Gastroesophageal sphincter (tissue), 4 donors: ENCODE measurements around the gene PKDCC. TPM values are rescaled to one million over a fixed set of nuclear protein-coding genes. Genes with fewer than 3 reads are reported as not detected.

Experiments
- ATAC-seq: fragments of 150-250 bp; one replicate; pipeline ENCODE4 v1.9.1; 2016; ENCODE audit warnings: mild to moderate bottlenecking, moderate library complexity
- H3K27ac ChIP-seq, 4 donors: fragments of 200-600 bp; sonication (generic) in 3 of 4; 1 replicate in 3 of 4; 2 replicates in 1 of 4; pipeline ENCODE4 v1.5.1; 2016 to 2019
- H3K27me3 ChIP-seq: fragments of 200-600 bp; sonication (generic); one replicate; pipeline ENCODE4 v1.5.1; 2019
- H3K36me3 ChIP-seq, 2 donors: fragments of 200-600 bp; sonication (generic); one replicate each; pipeline ENCODE4 v1.5.1; 2019; ENCODE audit warnings: control low read depth in 1 of 2
- H3K4me1 ChIP-seq, 3 donors: fragments of 200-600 bp; sonication (generic); 1 replicate in 2 of 3; 2 replicates in 1 of 3; pipeline ENCODE4 v1.5.1; 2016 to 2019; ENCODE audit warnings: control low read depth in 2 of 3
- H3K4me3 ChIP-seq, 2 donors: fragments of 200-600 bp; sonication (generic); one replicate each; pipeline ENCODE4 v1.5.1; 2019; ENCODE audit warnings: mild to moderate bottlenecking in 1 of 2, moderate library complexity in 1 of 2
- H3K9me3 ChIP-seq, 3 donors: fragments of 200-600 bp; sonication (generic); one replicate each; pipeline ENCODE4 v1.5.1; 2017 to 2019; ENCODE audit warnings: control low read depth in 2 of 3
- EP300 ChIP-seq: sonication (generic); formaldehyde crosslinking; IDR thresholded peaks from one replicate; pipeline ENCODE4 v1.6.1; 2017; ENCODE audit warnings: antibody characterized with exemption, mild to moderate bottlenecking
- POLR2A ChIP-seq, 2 donors: fragments of 450-650 bp; IDR thresholded peaks; one replicate each; pipeline ENCODE4 v1.6.1; 2017; ENCODE audit warnings: antibody characterized with exemption in 2 of 2, mild to moderate bottlenecking in 2 of 2, moderate library complexity in 1 of 2
- POLR2AphosphoS5 ChIP-seq: sonication (generic); formaldehyde crosslinking; IDR thresholded peaks from one replicate; pipeline ENCODE4 v1.6.1; 2017; ENCODE audit warnings: antibody characterized with exemption
- WGBS, 2 donors: methylation state at CpG; one replicate each; pipeline ENCODE4 v1.1.5; 2018; ENCODE audit warnings: low coverage in 1 of 2; 5-methylcytosine and 5-hydroxymethylcytosine counted together
- total RNA-seq, 4 donors: library from RNA; depleted of rRNA; stranded (reverse); fragments of >200 nt; gene quantifications; one replicate each; pipeline ENCODE4 v1.1.0, GENCODE V29; 2016
- TF ChIP-seq, protein P1 (sequence below), 4 experiments: fragments of 200-600 bp in 2 of 4; fragments of 450-650 bp in 2 of 4; sonication (generic) in 1 of 4; IDR thresholded peaks; one replicate each; pipeline ENCODE4 v1.5.1; 2017 to 2019; ENCODE audit warnings: antibody characterized with exemption in 4 of 4, mild to moderate bottlenecking in 2 of 4, moderate library complexity in 2 of 4

PKDCC gene
- total RNA-seq, 4 donors from 2014 or later: 89.0 to 277 (median 194) TPM

DNA sequence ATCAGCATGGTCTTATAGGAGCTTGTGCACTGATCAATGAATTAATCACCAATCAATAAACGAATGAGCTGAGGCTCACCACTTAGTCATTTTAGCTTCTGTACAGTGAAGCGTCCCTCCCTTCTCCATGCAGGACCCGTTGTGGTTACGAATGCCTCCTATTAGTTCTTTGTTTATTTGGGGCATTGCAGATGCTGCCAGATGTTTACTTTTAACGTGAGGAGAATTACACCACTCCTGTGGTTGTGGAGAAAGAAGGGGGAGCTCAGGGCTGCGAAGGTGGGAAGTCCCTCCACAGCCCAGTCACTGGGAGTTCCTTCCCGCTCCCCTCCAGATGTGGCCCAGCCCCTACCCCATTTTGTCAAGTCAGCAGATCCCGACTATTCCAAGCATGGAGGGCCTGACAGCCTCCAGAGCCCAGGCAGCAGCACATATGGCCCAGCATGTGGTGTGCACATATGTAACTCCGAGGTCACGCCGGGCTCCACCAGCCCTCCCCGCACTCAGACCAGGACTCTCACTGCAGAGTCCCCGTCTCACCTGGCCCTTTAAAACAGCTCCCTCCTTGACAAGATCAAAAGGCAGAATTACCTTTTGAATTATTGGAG is 20.9 kb downstream of the PKDCC start:
- Histone ChIP-seq H3K9me3 (no peaks in the 10 kb centered on the region), H3K27ac (peak overlapping the region in 2 of 4 donors; percentile 36 to 70), H3K27me3 (no peaks in the 10 kb centered on the region), H3K4me1 (peaks cover 0 to 53% (median 3%) of the 10 kb centered on the region in 3 donors), H3K36me3 (no peaks in the 10 kb centered on the region), H3K4me3 (no peak overlapping the region)
- TF ChIP-seq EP300 (no peak), POLR2AphosphoS5 (no peak), POLR2A (IDR thresholded peaks at IDR 0.05) (no peak)
- TF ChIP-seq, protein P1, sequence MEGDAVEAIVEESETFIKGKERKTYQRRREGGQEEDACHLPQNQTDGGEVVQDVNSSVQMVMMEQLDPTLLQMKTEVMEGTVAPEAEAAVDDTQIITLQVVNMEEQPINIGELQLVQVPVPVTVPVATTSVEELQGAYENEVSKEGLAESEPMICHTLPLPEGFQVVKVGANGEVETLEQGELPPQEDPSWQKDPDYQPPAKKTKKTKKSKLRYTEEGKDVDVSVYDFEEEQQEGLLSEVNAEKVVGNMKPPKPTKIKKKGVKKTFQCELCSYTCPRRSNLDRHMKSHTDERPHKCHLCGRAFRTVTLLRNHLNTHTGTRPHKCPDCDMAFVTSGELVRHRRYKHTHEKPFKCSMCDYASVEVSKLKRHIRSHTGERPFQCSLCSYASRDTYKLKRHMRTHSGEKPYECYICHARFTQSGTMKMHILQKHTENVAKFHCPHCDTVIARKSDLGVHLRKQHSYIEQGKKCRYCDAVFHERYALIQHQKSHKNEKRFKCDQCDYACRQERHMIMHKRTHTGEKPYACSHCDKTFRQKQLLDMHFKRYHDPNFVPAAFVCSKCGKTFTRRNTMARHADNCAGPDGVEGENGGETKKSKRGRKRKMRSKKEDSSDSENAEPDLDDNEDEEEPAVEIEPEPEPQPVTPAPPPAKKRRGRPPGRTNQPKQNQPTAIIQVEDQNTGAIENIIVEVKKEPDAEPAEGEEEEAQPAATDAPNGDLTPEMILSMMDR (IDR thresholded peaks at IDR 0.05): no peak
- WGBS, 2 donors: 80 to 90% methylated on average over 1 to 9 of the region's 13 CpGs
- ATAC-seq: no peak

DNA sequence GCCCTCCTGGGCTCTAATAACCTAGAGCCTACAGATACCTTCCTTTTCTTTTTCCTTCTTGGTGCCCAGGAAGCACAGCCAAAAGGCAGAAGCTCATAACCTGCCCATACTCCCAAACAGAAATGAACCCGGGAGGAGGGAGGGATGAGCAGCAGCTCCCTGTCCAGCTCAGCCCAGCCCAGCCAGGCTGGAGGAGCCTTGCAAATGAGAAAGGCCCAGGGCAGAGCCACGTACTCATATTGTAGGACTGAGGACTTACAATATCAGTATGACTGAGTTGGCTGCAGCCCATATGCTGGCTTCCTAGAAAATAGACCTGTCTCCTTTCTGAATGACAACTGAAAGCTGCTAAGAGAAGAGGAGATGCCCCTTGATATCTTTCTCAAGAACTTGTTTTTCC is 21.7 kb downstream of the PKDCC start:
- Histone ChIP-seq H3K4me3 (no peak overlapping the region), H3K27ac (peak overlapping the region in 1 of 4 donors; percentile 26), H3K36me3 (no peaks in the 10 kb centered on the region), H3K9me3 (no peaks in the 10 kb centered on the region), H3K27me3 (no peaks in the 10 kb centered on the region), H3K4me1 (peaks cover 0 to 48% (median 3%) of the 10 kb centered on the region in 3 donors)
- TF ChIP-seq, protein P1 (IDR thresholded peaks at IDR 0.05): no peak
- TF ChIP-seq EP300 (no peak), POLR2A (IDR thresholded peaks at IDR 0.05) (no peak), POLR2AphosphoS5 (no peak)
- WGBS, 2 donors: 75% methylated on average over 2 of the region's 2 CpGs; no CpG with 5 or more reads in 1 of the 2 donors
- no peak for ATAC-seq

DNA sequence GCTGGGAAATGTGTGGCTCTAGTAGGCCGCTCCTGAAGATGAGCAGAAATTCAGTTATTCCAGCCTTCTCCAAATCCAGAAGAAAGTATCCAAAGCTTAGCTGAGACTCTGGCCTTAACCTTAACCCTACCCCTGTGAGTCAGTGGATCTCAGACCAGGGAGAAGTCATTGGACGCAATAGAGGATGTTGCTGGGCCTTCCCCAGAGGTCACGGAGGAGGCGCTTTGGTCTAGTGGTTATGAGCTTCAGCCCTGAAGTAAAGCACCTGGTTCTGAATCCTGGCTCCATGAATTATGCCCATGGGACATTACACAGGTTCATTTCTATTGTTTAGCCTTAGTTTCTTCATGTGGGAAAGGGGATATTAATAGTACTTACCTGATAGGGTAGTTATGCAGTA is 24.0 kb downstream of the PKDCC start:
- H3K27ac ChIP-seq: peak overlapping the region in 2 of 4 donors; percentile 10 to 43
- ATAC-seq: peak; percentile 63
- H3K4me3 ChIP-seq: no peak overlapping the region
- no peaks in the 10 kb centered on the region for H3K27me3 ChIP-seq
- no peak for TF ChIP-seq POLR2A (IDR thresholded peaks at IDR 0.05)
- no peak for TF ChIP-seq POLR2AphosphoS5
- TF ChIP-seq, protein P1 (IDR thresholded peaks at IDR 0.05): no peak
- no peak for TF ChIP-seq EP300
- no peaks in the 10 kb centered on the region for H3K36me3 ChIP-seq
- 60 to 80% methylated on average over 1 of the region's 4 CpGs for WGBS, 2 donors
- H3K4me1 ChIP-seq: peaks cover 0 to 45% (median 0%) of the 10 kb centered on the region in 3 donors
- no peaks in the 10 kb centered on the region for H3K9me3 ChIP-seq

DNA sequence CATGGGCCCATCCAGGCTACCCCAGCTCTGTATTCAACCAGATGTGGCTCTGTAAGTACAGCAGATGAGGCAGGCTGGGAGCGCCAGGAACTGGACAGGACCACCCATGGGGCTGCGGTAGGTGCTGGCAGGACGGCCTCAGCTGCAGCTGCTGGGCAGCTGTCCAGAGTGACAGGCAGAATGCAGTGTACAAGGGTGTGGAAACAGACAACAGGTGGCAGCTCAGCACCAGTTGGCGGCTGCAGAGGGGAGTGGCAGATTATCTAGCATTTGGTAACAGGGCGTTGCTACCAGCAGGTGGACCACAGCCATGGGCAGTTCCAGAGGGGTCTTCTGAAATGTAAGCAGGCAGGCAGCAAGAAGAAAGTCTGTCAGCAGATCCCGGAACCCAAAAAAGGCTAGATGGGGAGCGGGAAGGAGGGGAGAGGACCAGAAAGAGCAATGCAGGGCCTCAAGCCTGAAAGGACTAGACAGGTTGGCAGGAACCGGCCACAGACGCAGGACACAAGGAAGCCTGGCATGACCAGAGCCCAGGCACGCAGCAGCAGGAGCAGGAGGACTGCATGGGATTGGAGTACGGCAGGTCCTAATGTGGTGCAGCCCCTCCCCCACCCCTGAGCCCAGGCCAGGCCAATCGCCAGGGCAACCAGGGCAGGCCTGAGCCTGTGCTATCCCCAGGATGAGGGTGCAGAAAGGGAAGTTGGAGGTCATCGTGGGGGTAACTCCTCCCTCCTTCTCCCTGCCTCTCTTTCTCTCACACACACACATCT is 24.7 kb downstream of the PKDCC start:
- Histone ChIP-seq H3K36me3 (no peaks in the 10 kb centered on the region), H3K4me1 (peaks cover 0 to 40% (median 0%) of the 10 kb centered on the region in 3 donors), H3K27me3 (no peaks in the 10 kb centered on the region), H3K9me3 (no peaks in the 10 kb centered on the region), H3K27ac (peak overlapping the region in 2 of 4 donors; percentile 10 to 43), H3K4me3 (no peak overlapping the region)
- TF ChIP-seq POLR2AphosphoS5: no peak
- TF ChIP-seq, protein P1 (IDR thresholded peaks at IDR 0.05): no peak
- no peak for TF ChIP-seq POLR2A (IDR thresholded peaks at IDR 0.05)
- TF ChIP-seq EP300: no peak
- WGBS, 2 donors: 53 to 63% methylated on average over 6 to 10 of the region's 13 CpGs
- peak; percentile 40 for ATAC-seq
